ENCODE data around the gene ADARB2.

- no peak for TF ChIP-seq CTCF (IDR thresholded peaks at IDR 0.05)
- TF ChIP-seq EP300 (IDR thresholded peaks at IDR 0.05): no peak
Measured at GRCh38 chr10:1287487-1287886, 449.8 kb downstream of the ADARB2 start.
